Stimulated activated naive CD4-positive, alpha-beta T cell (primary cell): Measurements from ENCODE around the gene YRDC.

Experiments used
- DNase-seq, 6 experiments: peaks; one replicate each; lab custom pipeline; 2025; lab: John Stamatoyannopoulos, UW

YRDC gene

DNA sequence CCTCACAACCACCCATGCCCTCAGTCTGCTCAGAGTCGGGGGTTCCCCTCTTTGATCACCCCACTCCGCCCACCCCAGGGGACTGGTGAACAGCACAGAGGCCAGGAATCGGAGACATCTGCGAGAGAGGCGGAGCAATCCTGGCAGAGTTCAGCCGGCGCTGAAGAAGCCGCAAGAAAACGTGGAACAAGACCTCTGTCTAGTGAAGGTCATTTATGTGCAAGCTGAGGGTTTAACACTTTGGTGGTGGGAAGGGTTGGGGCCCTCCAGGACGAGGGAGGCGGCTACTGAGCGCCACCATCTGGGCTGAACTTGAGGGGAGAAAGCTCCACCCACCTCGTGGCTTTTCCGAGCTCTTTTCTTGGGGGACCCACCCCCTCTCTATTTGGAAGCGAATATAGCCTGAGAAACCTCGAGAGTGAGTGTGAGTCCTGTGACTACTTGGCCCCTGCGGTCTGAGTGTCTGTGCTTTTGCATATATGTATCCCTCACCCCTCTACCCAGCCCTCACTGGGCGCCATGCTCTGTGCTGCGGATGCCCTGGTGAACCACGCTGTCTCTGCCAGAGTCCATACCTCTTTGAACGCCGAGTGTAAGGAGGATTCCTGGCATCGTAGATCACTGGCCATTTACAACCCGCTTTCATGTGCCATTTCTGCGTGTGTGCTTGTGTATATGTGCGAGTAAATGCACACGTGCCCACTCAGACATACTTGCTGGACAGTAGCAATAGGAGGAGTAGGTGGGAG is 41.9 kb downstream of the YRDC start:
- no peak for DNase-seq

GRCh38 chr1:37764888-37765441 is 43.0 kb downstream of the YRDC start, which contains the start of gene EPHA10:
EPHA10 (minus strand) TSS chr1:37765120; CDS start chr1:37765066, 54 bp downstream.
- DNase-seq = no peak

- peak in 1 of 6 experiments; percentile 1 for DNase-seq
These were observed 43.6 kb downstream of the YRDC start for GRCh38 chr1:37764414-37764825.

- no peak for DNase-seq
These were observed 44.1 kb downstream of the YRDC start for GRCh38 chr1:37763791-37764413.

DNA sequence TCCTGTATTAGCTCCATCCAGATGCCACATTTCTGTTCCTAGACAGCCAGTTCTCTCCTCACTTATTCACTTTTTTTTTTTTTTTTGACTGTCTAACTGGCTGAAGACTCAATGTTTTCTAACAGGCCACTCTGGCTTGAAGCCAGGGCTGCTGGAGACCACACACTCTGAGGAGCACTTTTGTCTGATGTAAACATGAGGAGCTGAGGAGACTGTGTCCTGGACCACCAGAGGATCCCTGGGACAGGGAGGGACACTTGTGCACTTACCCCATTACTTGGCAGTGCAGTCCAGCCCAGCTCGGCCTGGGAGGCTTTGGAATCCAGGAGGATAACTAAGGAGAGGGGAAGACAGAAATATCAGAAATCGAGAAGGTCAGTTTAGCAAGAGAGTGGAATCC is 45.5 kb downstream of the YRDC start:
- DNase-seq = no peak

DNA sequence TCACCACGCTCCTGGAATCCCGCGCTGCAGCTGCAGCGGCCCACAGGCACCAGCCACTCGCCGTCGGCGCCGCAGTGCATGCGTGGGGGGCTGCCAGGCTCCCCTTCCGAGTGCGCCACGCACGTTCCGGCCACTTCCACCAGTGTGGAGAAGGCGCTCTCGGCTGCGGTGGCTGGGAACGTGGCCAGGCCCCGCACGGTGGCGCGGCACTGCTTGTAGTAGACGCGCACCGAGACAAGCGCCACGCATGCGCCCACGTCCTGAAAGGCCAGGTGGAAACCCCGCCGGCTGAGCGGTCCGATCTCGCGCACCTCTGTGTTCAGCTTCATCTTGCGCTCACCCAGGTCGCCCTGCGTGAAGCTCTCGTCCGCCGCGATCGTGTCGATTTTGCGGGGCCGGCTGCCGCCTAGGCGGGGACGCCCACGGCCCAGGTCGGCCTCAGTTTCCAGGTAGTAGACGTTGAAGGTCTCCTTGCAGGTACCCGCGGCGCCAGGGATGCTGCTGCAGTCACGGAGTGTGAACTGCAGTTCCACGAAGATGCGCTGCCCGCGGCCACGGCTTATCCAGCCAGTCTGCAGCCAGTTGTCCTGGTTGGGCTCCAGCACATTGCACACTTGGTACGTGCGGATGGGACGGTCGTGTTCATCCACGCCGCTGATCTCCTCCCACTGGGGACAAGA is 46.5 kb downstream of the YRDC start:
- no peak for DNase-seq

- DNase-seq = no peak
These were observed 48.6 kb downstream of the YRDC start for GRCh38 chr1:37759451-37759850.

GRCh38 chr1:37755951-37756560 is 52.0 kb downstream of the YRDC start:
- DNase-seq = no peak

GRCh38 chr1:37755290-37755689 is 52.7 kb downstream of the YRDC start:
- no peak for DNase-seq

DNA sequence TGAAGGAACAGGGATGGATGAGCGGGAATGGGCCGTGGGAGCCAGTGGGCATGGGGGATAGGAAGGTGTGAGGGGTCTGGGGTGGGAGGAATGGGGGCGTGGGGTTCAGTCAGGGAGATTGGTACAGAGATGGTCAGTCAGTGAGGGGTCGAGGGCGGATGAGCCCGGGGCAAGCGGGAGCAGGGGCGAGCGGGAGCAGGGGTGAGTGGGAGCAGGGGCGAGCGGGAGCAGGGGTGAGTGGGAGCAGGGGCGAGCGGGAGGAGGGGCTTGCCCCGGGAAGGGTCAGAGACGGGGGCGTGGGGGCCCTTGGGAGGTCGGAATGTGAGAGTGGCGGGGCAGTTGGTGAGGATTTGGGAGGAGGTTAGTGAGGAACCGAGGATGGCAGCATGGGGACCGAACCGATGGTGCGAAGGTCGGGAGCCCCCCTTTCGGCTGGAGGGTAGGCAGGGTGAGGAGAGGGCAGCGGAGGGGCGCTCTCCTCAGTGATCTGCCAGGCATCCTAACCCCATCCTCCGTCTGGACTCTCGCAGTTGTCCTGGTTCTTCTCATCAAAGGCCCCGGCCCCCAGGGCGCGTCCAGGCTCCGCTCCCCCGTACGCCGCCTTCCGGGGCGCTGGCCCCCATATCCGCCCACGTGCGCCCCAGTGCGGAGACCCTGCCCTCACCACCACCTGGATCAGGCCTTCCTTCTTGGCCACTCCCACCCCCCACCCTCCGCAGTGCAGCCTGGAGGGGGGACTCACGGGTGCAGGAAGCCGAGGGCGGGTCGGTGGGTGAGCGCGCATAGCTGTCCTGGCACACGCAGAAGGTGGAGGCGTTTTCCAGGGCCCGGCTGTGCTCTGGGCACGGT is 54.3 kb downstream of the YRDC start:
- DNase-seq = no peak
